Measurements from ENCODE around the gene TESMIN. TPM values are rescaled to one million over a fixed set of nuclear protein-coding genes. Genes with fewer than 3 reads are reported as not detected.

Gene TESMIN
- total RNA-seq, 1 experiment from 2014 or later, result 24.8 TPM

DNA sequence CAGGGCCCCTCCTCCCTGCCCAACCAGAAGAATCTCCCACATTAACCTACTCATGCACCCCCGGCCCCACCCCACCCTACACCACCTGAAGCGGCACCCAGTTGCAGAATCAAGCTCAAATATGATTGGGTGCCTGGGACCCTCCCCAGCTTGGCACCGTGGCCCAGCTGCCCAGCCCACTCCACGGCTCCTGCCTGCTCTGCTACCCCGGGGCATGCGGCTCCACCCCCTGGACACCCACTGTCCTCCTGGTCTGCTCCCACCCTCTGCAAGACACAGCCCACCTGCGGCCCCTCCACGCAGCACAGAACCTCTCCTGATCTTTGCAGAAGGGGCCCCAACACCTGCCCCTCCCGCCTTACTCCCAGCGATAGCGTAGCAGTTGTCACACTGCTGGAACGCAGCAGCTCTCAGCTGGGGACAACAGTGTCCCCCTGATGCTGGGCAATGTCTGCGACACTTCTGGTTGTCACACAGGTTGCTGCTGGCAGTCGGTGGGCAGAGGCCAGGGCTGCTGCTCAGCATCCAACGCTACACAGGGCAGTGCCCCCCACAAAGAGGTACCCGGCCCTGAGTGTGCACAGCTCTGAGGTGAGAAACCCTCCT lies 32.0 kb upstream of the TESMIN start:
- Histone ChIP-seq H4K20me1 (ENCODE audit: insufficient read depth) (no peaks in the 10 kb centered on the region), H3K4me1 (ENCODE audit: control insufficient read depth in 1 of 2, insufficient read depth in 2 of 2, low read length in 2 of 2) (no peaks in the 10 kb centered on the region), H3K4me3 (replicated peaks in 1 of 2; ENCODE audit: low read depth in 1 of 2, low read length in 2 of 2) (no peak overlapping the region), H3K4me2 (ENCODE audit: low read length) (no peak overlapping the region), H3K36me3 (ENCODE audit: control insufficient read depth in 1 of 2, insufficient read depth in 2 of 2, low read length in 2 of 2) (peaks cover 0 to 8% of the 10 kb centered on the region in 2 experiments; a peak in 3 of 4 replicates), H3K9me2 (ENCODE audit: insufficient read depth) (no peaks in the 10 kb centered on the region), H3K27ac (ENCODE audit: low read depth, low read length) (no peak overlapping the region), H3K9me3 (ENCODE audit: control insufficient read depth in 1 of 2, insufficient read depth in 1 of 2, low read depth in 1 of 2, low read length in 2 of 2) (no peaks in the 10 kb centered on the region), H3K27me3 (ENCODE audit: insufficient read depth, low read length) (no peaks in the 10 kb centered on the region), H3K9ac (ENCODE audit: low read length) (no peak overlapping the region), H2AFZ (ENCODE audit: low read depth, low read length, poor library complexity, severe bottlenecking) (no peak overlapping the region), H3K79me2 (ENCODE audit: insufficient read depth, low read length) (no peaks in the 10 kb centered on the region)
- RAD21 ChIA-PET (ENCODE audit: low non-redundant PET in 1 of 2, low total read pairs in 2 of 2, uncharacterized antibody in 2 of 2, unreplicated experiment in 2 of 2), result no interaction called here
- no TSS peak for BruUV-seq (replicated peaks)
- DNase-seq (ENCODE audit: low read depth, low spot score) (no peak), ATAC-seq (no peak)
- CTCF ChIA-PET, result no interaction called here
- TF ChIP-seq RAD21 (IDR thresholded peaks at IDR 0.05; ENCODE audit: low read depth), result no peak
- TF ChIP-seq ZFX (IDR thresholded peaks at IDR 0.05), result no peak
- no peak for TF ChIP-seq EZH2 (IDR thresholded peaks at IDR 0.05)
- TF ChIP-seq POLR2AphosphoS5 (IDR thresholded peaks at IDR 0.05; ENCODE audit: low read depth, low read length), result no peak
- TF ChIP-seq EGR1 (IDR thresholded peaks at IDR 0.05; ENCODE audit: low read depth), result no peak
- TF ChIP-seq, protein P1, sequence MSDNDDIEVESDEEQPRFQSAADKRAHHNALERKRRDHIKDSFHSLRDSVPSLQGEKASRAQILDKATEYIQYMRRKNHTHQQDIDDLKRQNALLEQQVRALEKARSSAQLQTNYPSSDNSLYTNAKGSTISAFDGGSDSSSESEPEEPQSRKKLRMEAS (IDR thresholded peaks at IDR 0.05), result no peak
- no peak for TF ChIP-seq YY1 (IDR thresholded peaks at IDR 0.05; ENCODE audit: extremely low read depth, insufficient replicate concordance, low read depth, low read length)
- no peak for TF ChIP-seq EZH2phosphoT487 (IDR thresholded peaks at IDR 0.05; ENCODE audit: borderline replicate concordance)
- no peak for TF ChIP-seq JUND (IDR thresholded peaks at IDR 0.05)
- TF ChIP-seq ZNF274 (IDR thresholded peaks at IDR 0.05; ENCODE audit: low read depth, low read length), result no peak
- no peak for TF ChIP-seq SRF (IDR thresholded peaks at IDR 0.05; ENCODE audit: low read depth)
- intact Hi-C loops (cut with micrococcal nuclease), result no loop called here
- POLR2A ChIA-PET, result no interaction called here

DNA sequence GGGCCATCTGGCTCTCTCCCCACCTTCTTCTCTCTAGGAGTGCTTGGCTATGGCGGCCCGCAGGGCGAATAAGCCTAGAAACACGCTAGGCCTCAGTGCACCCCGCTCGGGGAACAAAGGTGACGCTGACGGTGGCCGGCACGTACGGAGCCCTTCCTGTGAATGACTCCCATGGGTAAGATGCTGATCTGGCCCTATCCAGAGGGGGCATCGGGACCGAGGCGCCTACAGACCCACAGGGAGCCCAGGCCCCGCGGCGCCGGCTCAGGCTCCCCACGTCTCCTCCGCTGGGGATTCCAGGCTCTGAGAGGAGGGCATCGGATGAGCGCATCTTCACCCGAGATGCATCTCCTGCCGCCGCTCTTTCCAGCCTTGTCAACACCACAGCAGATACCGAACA lies 31.4 kb upstream of the TESMIN start:
- ChIA-PET POLR2A (no interaction called here), CTCF (no interaction called here), RAD21 (ENCODE audit: low non-redundant PET in 1 of 2, low total read pairs in 2 of 2, uncharacterized antibody in 2 of 2, unreplicated experiment in 2 of 2) (no interaction called here)
- Histone ChIP-seq H3K79me2 (ENCODE audit: insufficient read depth, low read length) (no peaks in the 10 kb centered on the region), H3K27ac (ENCODE audit: low read depth, low read length) (no peak overlapping the region), H3K4me1 (ENCODE audit: control insufficient read depth in 1 of 2, insufficient read depth in 2 of 2, low read length in 2 of 2) (peaks cover 0 to under 1% of the 10 kb centered on the region in 2 experiments; a peak in 1 of 4 replicates), H3K9me2 (ENCODE audit: insufficient read depth) (no peaks in the 10 kb centered on the region), H2AFZ (ENCODE audit: low read depth, low read length, poor library complexity, severe bottlenecking) (no peak overlapping the region), H3K9me3 (ENCODE audit: control insufficient read depth in 1 of 2, insufficient read depth in 1 of 2, low read depth in 1 of 2, low read length in 2 of 2) (no peaks in the 10 kb centered on the region), H3K9ac (ENCODE audit: low read length) (no peak overlapping the region), H3K4me3 (replicated peaks in 1 of 2; ENCODE audit: low read depth in 1 of 2, low read length in 2 of 2) (no peak overlapping the region), H3K27me3 (ENCODE audit: insufficient read depth, low read length) (no peaks in the 10 kb centered on the region), H3K36me3 (ENCODE audit: control insufficient read depth in 1 of 2, insufficient read depth in 2 of 2, low read length in 2 of 2) (peaks cover 0 to 10% of the 10 kb centered on the region in 2 experiments; a peak in 3 of 4 replicates), H4K20me1 (ENCODE audit: insufficient read depth) (no peaks in the 10 kb centered on the region), H3K4me2 (ENCODE audit: low read length) (no peak overlapping the region)
- no TSS peak for BruUV-seq (replicated peaks)
- intact Hi-C loops (cut with micrococcal nuclease), result no loop called here
- no peak for DNase-seq (ENCODE audit: low read depth, low spot score)
- no peak for ATAC-seq
- TF ChIP-seq SRF (IDR thresholded peaks at IDR 0.05; ENCODE audit: low read depth) (no peak), SP1 (IDR thresholded peaks at IDR 0.05; ENCODE audit: low read depth) (no peak), CEBPB (IDR thresholded peaks at IDR 0.05; ENCODE audit: low read depth) (no peak), FOSL1 (IDR thresholded peaks at IDR 0.05; ENCODE audit: low read depth) (no peak), ZNF274 (IDR thresholded peaks at IDR 0.05; ENCODE audit: low read depth, low read length) (no peak), ZFX (IDR thresholded peaks at IDR 0.05) (no peak), EGR1 (IDR thresholded peaks at IDR 0.05; ENCODE audit: low read depth) (no peak), POLR2AphosphoS5 (IDR thresholded peaks at IDR 0.05; ENCODE audit: low read depth, low read length) (no peak)
- TF ChIP-seq, protein P2, sequence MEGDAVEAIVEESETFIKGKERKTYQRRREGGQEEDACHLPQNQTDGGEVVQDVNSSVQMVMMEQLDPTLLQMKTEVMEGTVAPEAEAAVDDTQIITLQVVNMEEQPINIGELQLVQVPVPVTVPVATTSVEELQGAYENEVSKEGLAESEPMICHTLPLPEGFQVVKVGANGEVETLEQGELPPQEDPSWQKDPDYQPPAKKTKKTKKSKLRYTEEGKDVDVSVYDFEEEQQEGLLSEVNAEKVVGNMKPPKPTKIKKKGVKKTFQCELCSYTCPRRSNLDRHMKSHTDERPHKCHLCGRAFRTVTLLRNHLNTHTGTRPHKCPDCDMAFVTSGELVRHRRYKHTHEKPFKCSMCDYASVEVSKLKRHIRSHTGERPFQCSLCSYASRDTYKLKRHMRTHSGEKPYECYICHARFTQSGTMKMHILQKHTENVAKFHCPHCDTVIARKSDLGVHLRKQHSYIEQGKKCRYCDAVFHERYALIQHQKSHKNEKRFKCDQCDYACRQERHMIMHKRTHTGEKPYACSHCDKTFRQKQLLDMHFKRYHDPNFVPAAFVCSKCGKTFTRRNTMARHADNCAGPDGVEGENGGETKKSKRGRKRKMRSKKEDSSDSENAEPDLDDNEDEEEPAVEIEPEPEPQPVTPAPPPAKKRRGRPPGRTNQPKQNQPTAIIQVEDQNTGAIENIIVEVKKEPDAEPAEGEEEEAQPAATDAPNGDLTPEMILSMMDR (IDR thresholded peaks at IDR 0.05 in 2 of 3, conservative IDR thresholded peaks at IDR 0.05 in 1 of 3; ENCODE audit: borderline replicate concordance in 1 of 3, insufficient read depth in 1 of 3, low read depth in 2 of 3, low read length in 2 of 3), result no peak
- TF ChIP-seq, protein P1 (IDR thresholded peaks at IDR 0.05), result no peak
